Duodenal mucosa (tissue), 2 donors: Measurements from ENCODE around the gene PRR14L.

Experiments used
- H3K27ac ChIP-seq: one replicate; pipeline ENCODE4 v1.7.0; 2013; ENCODE audit warnings: low read depth, low read length
- H3K27me3 ChIP-seq, 2 donors: one replicate each; pipeline ENCODE4 v1.7.0; 2013; ENCODE audit warnings: low read length in 2 of 2, control low read depth in 1 of 2; ENCODE audit not compliant: insufficient read depth in 2 of 2, control insufficient read depth in 1 of 2
- H3K36me3 ChIP-seq, 2 donors: one replicate each; pipeline ENCODE4 v1.7.0; 2013; ENCODE audit warnings: low read length in 2 of 2, control low read depth in 1 of 2; ENCODE audit not compliant: insufficient read depth in 2 of 2, control insufficient read depth in 1 of 2
- H3K4me1 ChIP-seq, 2 donors: one replicate each; pipeline ENCODE4 v1.7.0; 2013; ENCODE audit warnings: low read length in 2 of 2, control low read depth in 1 of 2; ENCODE audit not compliant: insufficient read depth in 2 of 2, control insufficient read depth in 1 of 2
- H3K4me3 ChIP-seq, 2 donors: one replicate each; pipeline ENCODE4 v1.7.0; 2013; ENCODE audit warnings: low read length in 2 of 2, low read depth in 1 of 2
- H3K9ac ChIP-seq, 2 donors: one replicate each; pipeline ENCODE4 v1.7.0; 2013; ENCODE audit warnings: low read length in 2 of 2, low read depth in 1 of 2
- H3K9me3 ChIP-seq, 2 donors: one replicate each; pipeline ENCODE4 v1.7.0; 2013; ENCODE audit warnings: low read length in 2 of 2, control low read depth in 1 of 2; ENCODE audit not compliant: control insufficient read depth in 1 of 2

PRR14L gene

GRCh38 chr22:31647523-31648320 is 102.2 kb downstream of the PRR14L start:
- H3K9ac ChIP-seq: no peak overlapping the region
- no peaks in the 10 kb centered on the region for H3K9me3 ChIP-seq
- peaks cover 0 to 12% of the 10 kb centered on the region in 2 donors for H3K4me1 ChIP-seq
- H3K36me3 ChIP-seq: peaks cover 22 to 37% of the 10 kb centered on the region in 2 donors
- H3K27ac ChIP-seq: no peak overlapping the region
- no peak overlapping the region for H3K4me3 ChIP-seq
- no peaks in the 10 kb centered on the region for H3K27me3 ChIP-seq

- Histone ChIP-seq H3K4me3 (no peak overlapping the region), H3K9ac (no peak overlapping the region), H3K27ac (no peak overlapping the region), H3K4me1 (peaks cover 0 to 12% of the 10 kb centered on the region in 2 donors), H3K36me3 (peaks cover 22 to 37% of the 10 kb centered on the region in 2 donors), H3K9me3 (no peaks in the 10 kb centered on the region), H3K27me3 (no peaks in the 10 kb centered on the region)
These were observed 102.9 kb downstream of the PRR14L start for GRCh38 chr22:31647066-31647465.

GRCh38 chr22:31646186-31647019 is 103.5 kb downstream of the PRR14L start:
- peaks cover 0 to 12% of the 10 kb centered on the region in 2 donors for H3K4me1 ChIP-seq
- H3K36me3 ChIP-seq: peaks cover 22 to 41% of the 10 kb centered on the region in 2 donors
- peak overlapping the region; percentile 61 for H3K27ac ChIP-seq
- H3K27me3 ChIP-seq: no peaks in the 10 kb centered on the region
- H3K9me3 ChIP-seq: no peaks in the 10 kb centered on the region
- no peak overlapping the region for H3K4me3 ChIP-seq
- H3K9ac ChIP-seq: no peak overlapping the region

GRCh38 chr22:31639436-31640039 is 110.4 kb downstream of the PRR14L start:
- H3K27me3 ChIP-seq: no peaks in the 10 kb centered on the region
- no peak overlapping the region for H3K9ac ChIP-seq
- no peaks in the 10 kb centered on the region for H3K9me3 ChIP-seq
- H3K36me3 ChIP-seq: peaks cover 0 to 8% of the 10 kb centered on the region in 2 donors
- H3K27ac ChIP-seq: no peak overlapping the region
- peak overlapping the region in 1 of 2 donors; percentile 22 for H3K4me3 ChIP-seq
- H3K4me1 ChIP-seq: peaks cover 0 to 8% of the 10 kb centered on the region in 2 donors

GRCh38 chr22:31637891-31638618 is 111.9 kb downstream of the PRR14L start:
- peaks cover under 1 to 6% of the 10 kb centered on the region in 2 donors for H3K36me3 ChIP-seq
- H3K27me3 ChIP-seq: no peaks in the 10 kb centered on the region
- peaks cover 0 to 8% of the 10 kb centered on the region in 2 donors for H3K4me1 ChIP-seq
- peak overlapping the region; percentile 53 for H3K27ac ChIP-seq
- H3K9ac ChIP-seq: peak overlapping the region in 1 of 2 donors; percentile 17
- H3K9me3 ChIP-seq: no peaks in the 10 kb centered on the region
- H3K4me3 ChIP-seq: peak overlapping the region; percentile 26 to 52

- no peaks in the 10 kb centered on the region for H3K27me3 ChIP-seq
- H3K9me3 ChIP-seq: no peaks in the 10 kb centered on the region
- H3K36me3 ChIP-seq: peaks cover 3 to 5% of the 10 kb centered on the region in 2 donors
- H3K27ac ChIP-seq: peak overlapping the region; percentile 51
- H3K4me1 ChIP-seq: peaks cover 0 to 8% of the 10 kb centered on the region in 2 donors
- peak overlapping the region in 1 of 2 donors; percentile 40 for H3K4me3 ChIP-seq
- H3K9ac ChIP-seq: peak overlapping the region in 1 of 2 donors; percentile 17
These were observed 112.5 kb downstream of the PRR14L start for GRCh38 chr22:31637447-31637890.

- Histone ChIP-seq H3K36me3 (peaks cover 3 to 6% of the 10 kb centered on the region in 2 donors), H3K27ac (no peak overlapping the region), H3K27me3 (no peaks in the 10 kb centered on the region), H3K4me1 (peaks cover 8 to 16% of the 10 kb centered on the region in 2 donors), H3K9ac (peak overlapping the region in 1 of 2 donors; percentile 21), H3K9me3 (no peaks in the 10 kb centered on the region), H3K4me3 (no peak overlapping the region)
These were observed 114.2 kb downstream of the PRR14L start for GRCh38 chr22:31635638-31636306.

GRCh38 chr22:31631436-31631835 is 118.5 kb downstream of the PRR14L start:
- H3K4me1 ChIP-seq: peaks cover 33 to 42% of the 10 kb centered on the region in 2 donors
- H3K9me3 ChIP-seq: no peaks in the 10 kb centered on the region
- peak overlapping the region in 1 of 2 donors; percentile 75 for H3K4me3 ChIP-seq
- peak overlapping the region in 1 of 2 donors; percentile 47 for H3K9ac ChIP-seq
- peak overlapping the region; percentile 73 for H3K27ac ChIP-seq
- peaks cover 3 to 12% of the 10 kb centered on the region in 2 donors for H3K36me3 ChIP-seq
- H3K27me3 ChIP-seq: no peaks in the 10 kb centered on the region
